IPS DF 4.7 (cell line): ENCODE results near the gene PLEKHM2.
"Not testable (repeated sequence)": the region's sequence is repeated elsewhere in the genome, so short reads cannot be mapped to it uniquely, and the experiment has no call there.

ENCODE experiments used
- DNase-seq: peaks from one replicate; pipeline ENCODE4 v3.0.0-alpha.2; 2013; ENCODE audit warnings: low spot score; ENCODE audit errors: extremely low read depth

The PLEKHM2 gene

DNA sequence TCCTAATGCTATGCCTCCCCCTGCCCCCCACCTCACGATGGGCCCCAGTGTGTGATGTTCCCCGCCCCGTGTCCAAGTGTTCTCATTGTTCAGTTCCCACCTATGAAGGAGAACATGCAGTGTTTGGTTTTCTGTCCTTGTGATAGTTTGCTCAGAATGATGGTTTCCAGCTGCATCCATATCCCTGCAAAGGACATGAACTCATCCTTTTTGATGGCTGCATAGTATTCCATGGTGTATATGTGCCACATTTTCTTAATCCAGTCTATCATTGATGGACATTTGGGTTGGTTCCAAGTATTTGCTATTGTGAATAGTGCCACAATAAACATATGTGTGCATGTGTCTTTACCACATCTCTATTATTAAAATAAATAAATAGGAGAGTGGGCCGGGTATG lies 15.2 kb downstream of the PLEKHM2 start:
- not testable (repeated sequence) for DNase-seq

GRCh38 chr1:15700508-15700907 lies 16.4 kb downstream of the PLEKHM2 start:
- DNase-seq, result no peak

GRCh38 chr1:15701784-15702183 lies 17.7 kb downstream of the PLEKHM2 start:
- no peak for DNase-seq

- no peak for DNase-seq
Observed at GRCh38 chr1:15702722-15703550, 18.8 kb downstream of the PLEKHM2 start.

DNA sequence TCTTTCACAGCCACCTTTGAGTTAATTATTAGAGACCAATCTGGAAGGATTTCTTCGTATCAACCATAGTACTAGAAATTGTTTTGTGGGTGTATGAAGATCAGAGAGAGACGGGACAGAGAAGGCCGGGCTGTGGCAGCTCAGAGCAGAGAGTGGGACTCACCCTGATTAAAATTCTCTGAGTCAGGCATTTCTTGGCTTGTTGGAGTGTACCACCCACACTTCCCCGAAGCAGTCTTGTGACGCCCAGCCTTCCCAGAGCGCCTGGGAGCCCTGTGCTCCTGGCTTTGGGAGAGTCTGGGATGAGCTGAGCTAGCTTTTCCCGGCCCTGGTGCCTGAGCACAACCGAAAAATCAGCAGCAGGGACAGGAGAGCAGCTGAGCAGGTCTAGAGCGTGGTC lies 19.4 kb downstream of the PLEKHM2 start:
- no peak for DNase-seq

GRCh38 chr1:15704526-15705183 lies 20.5 kb downstream of the PLEKHM2 start:
- no peak for DNase-seq

DNA sequence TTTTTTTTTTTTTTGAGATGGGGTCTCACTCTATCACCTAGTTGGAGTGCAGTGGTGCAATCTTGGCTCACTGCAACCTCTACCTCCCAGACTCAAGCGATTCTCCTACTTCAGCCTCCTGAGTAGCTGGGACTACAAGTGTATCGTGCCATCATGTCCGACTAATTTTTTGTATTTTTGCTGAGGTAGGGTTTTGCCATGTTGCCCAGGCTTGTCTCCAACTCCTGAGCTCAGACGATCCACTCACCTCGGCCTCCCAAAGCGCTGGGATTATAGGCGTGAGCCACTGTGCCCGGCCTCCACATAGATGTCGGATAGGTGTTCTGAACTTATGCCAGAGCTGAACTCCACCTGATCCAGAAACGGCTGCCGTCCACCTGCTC lies 21.1 kb downstream of the PLEKHM2 start:
- no peak for DNase-seq

GRCh38 chr1:15706751-15707150 lies 22.6 kb downstream of the PLEKHM2 start:
- DNase-seq, result no peak

DNA sequence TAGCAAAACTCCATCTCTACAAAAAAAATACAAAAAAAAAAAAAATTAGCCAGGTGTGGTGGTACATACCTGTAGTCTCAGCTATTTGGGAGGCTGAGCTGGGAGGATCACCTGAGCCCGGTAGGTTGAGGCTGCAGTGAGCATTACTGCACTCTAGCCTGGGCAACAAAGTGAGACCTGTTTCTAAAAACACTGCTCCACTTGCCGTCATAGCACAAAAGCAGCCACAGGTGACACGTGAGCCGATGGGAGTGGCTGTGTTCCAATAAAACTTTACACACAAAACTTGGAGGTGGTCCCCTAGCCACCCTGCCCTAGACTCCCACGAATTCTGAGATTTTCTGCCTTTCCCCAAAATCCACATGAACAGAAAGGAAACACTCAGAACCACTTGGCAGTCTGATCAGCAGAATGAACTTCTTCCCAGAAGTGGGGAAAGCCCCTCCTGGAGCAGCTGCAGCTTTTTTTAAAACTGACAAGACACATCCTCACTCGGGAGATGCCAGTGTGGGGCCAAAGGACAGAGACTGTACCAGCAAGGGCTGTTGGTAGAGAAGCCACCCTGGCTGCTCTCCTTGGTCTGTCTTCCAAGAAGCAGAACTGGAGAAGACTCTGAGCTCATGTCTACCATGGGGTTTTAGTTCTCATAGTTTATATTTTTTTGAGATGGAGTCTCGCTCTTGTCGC lies 23.3 kb downstream of the PLEKHM2 start:
- DNase-seq, result no peak

DNA sequence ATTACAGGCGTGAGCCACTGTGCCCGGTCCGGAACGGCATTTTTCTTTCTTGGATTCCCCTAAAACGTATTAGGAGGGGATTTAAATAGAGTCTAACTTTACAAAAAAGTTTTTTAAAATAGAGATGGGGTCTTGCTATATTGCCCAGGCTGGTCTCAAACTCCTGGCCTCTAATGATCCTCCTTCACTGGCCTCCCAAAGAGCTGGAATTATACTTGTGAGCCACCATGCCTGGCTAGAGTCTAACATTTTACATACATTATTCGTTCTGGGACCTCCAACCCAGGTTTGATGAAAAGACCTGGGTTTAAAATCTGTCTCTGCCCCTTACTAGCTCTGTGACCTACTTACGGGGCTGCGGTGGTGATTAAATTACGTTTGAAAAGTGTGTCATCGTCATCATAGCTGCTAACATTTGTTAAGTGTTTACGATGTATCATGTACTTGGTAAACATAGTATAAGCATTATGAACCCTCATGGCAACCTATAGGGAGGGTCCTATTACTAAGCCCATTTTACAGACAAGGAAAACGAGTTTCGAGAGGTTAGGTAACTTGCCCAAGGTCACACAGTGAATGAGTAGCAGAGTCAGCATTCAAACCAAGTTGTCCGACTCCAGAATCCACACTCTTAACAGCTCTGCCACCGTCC lies 24.5 kb downstream of the PLEKHM2 start:
- no peak for DNase-seq

DNA sequence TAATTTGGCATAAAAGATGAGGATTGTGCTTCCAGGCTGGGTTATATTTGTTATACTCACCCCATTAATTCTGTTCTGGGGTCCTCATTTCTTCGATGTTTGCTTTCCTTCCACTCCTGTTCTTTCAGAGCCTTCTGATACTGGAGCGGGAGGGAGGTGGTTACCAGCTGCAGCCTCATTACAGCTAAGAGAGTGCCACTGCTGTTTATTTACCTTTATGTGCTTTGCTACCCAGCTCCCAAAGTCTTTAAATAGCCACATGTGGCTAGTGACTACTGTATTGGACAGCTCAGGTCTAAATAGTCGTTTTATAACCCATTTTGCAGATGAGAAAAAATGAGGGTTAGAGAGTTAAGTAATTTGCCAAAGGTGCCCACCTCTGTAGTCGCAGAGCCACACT lies 25.1 kb downstream of the PLEKHM2 start:
- no peak for DNase-seq

- no peak for DNase-seq
Observed at GRCh38 chr1:15712168-15712567, 28.0 kb downstream of the PLEKHM2 start.

DNA sequence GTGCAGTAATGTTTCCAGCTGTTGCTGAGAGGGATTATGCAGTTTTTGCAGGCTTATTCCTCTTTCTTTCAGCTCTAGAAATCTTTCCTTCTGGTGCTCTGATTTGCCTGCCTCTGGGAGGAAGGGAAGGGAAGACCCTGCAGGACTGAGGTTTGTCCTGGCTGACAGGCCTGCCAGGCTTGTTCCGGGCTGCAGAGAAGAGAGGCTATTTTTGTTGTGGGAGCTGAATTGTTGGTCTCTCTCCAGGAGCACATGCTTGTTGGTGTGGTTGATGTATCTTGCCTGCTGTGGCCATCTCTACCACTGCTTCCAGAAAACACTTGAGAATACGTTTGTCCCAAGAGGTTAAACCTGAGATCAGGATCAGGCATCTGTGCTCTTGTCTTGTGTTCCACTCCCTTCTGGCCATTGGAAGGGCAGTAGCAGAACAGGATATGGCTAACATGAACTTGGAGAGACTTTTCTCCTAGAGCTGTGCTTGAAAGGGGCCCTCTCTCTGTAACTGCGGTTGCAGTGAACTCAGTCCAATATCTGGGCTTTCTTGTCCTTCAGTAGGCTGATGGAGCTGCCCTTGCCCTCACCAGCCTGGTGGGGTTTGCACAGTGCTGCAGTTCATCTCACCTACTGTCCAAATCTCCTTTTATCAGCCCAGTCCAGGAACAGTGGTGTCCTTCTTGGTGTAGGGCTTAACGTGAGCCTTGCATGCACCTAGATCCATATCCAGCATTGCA lies 30.5 kb downstream of the PLEKHM2 start:
- no peak for DNase-seq

GRCh38 chr1:15717418-15718125 lies 33.5 kb downstream of the PLEKHM2 start:
- DNase-seq, result no peak

- no peak for DNase-seq
Observed at GRCh38 chr1:15718199-15718601, 34.1 kb downstream of the PLEKHM2 start.

DNA sequence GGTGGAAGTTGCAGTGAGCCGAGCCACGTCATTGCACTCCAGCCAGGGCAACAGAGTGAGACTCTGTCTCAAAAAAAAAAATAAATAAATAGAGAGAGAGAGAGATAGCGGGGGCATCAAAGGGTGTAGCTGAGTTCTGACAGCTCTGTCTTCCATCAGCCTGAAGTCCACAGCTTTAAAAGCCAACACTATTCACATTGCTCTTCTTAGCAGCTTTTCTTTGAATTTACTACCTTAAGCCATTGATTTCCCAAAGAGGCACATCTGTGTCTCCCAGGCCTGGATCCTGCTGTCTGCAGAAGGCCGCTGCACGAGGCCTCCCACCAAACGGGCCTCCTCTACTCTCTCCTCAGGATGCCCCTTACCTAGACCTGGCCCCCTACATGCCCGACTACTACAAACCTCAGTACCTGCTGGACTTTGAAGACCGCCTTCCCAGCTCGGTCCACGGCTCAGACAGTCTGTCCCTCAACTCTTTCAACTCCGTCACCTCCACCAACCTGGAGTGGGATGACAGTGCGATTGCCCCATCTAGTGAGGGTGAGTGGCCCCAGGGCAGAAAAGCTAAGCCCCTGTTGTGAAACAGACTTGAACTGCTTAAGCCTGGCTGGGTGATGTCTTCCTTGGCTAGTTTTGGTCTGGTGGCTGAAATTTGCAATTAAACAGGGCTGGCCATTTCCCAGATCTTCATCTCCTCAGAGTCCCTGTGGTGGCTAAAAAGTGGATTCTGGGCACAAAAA lies 35.4 kb downstream of the PLEKHM2 start:
- DNase-seq, result no peak

- no peak for DNase-seq
Observed at GRCh38 chr1:15720861-15721260, 36.7 kb downstream of the PLEKHM2 start.

GRCh38 chr1:15722411-15722810 lies 38.3 kb downstream of the PLEKHM2 start:
- DNase-seq, result no peak

- DNase-seq, result no peak
Observed at GRCh38 chr1:15722836-15723532, 38.9 kb downstream of the PLEKHM2 start.
